NCI-H1436 treated with DMSO at 0.1 percent for 48 hours (cell line): ENCODE data around the gene ATP7A.

Source experiments
- DNase-seq: peaks from one replicate; lab custom pipeline; 2025; lab: John Stamatoyannopoulos, UW

Gene ATP7A

DNA sequence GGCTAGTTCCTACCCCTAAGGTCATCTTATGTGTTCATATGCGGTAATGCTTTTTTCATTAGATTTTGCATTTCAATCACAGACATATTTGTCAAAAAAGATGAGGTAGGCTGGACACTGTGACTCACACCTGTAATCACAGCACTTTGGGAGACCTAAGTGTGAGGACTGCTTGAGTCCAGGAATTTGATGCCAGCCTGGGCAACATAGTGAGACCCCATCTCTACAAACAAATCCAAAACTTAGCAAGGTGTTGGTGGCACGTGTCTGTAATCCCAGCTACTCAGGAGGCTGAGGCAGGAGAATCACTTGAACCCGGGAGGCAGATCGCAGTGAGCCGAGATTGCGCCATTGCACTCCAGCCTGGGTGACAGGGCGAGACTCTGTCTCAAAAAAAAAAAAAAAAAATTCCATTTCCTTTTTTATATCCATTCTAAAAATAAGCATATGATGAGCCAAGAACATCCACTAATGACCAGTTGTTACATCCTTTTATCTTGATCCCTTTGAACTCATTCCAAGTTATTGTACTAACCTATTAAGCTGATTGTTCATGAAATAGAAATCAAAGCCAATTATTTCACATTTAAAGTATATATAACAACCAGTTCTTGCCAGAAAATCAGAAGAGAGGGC lies 35.5 kb downstream of the ATP7A start:
- no peak for DNase-seq

DNA sequence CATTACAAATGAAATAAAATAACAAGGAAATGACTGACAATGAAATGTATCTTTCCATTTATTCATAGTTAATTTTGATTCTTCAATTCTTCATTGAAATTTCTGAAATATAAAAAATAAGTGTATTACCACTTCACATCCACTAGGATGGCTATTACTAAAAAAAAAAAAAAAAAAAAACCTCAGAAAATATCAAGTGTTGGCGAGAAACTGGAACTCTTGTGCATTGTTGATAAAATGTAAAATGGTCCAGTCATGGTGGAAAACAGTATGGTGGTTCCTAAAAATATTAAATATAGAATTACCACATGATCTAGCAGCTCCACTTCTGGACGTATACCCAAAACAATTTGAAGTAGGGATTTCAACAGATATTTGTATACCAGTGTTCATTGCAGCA lies 36.1 kb downstream of the ATP7A start:
- no peak for DNase-seq

DNA sequence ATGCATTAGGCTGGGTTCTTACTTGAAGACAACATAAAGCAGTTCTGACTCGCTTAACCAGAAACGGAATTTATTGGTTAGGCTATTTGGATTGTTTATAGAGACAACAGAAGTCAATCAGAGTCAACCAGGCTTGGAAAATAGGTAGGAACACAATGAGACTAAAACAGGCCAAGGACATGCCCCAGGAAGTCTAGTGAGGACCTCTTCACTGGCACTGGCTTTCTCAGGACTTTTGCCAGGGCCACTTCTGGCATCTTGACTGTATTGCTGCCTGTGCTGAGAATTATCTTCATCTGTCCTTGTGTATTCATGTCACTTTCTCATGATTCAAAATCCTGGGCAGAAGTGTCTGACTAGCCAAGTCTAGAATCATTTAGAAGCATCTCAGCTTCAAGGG lies 39.3 kb downstream of the ATP7A start:
- DNase-seq: no peak

DNA sequence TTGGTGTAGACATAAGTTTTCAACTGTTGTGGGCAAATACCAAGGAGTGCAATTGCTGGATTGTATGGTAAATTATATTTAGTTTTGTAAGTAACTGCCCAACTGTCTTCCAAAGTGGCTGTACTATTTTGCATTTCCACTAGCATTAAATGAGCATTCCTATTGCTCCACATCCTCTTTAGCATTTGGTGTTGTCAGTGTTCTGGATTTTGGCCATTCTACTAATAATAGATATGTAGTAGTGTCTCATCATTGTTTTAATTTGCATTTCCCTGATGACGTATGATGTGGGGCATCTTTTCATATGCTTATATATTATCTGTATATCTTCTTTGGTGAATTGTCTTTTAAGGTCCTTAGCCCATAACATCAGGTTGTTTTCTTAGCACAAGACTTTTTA lies 41.7 kb downstream of the ATP7A start:
- DNase-seq: no peak

DNA sequence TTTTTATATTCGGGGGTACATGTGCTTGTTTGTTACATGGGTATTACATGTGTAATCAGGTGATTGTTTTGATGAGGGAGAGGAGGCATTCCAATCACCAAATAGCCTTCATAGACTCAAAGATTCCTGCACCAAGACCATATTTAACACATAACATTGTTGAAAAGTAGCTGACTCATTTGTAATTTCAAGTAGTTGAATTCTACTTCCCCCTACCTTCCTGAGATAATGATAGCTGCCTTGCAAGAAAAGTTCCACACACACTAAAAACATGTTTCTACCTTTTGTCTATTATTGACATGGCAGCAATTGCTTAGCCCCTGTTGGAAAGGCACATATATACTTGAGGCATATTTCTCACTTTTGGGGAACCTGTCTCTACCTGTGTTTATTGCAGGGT lies 42.8 kb downstream of the ATP7A start:
- no peak for DNase-seq

DNA sequence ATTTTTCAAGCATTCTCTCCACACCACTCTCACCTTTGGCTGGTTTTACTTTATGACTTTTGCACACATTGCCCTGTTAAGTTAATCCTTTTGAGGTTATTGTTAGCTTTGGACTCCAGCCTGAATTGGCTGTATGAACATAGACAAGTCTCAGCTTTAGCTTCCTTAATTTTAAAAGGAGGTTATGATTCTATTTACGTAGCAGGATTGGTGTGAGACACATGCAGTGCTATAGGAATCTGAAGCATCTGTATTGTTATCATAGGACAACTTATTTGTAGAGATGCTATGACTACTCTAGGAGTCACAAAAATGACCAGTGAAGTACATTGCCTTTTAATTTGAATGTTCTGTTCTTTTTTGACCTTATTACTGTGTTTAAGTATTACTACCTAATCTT lies 43.2 kb downstream of the ATP7A start:
- no peak for DNase-seq

DNA sequence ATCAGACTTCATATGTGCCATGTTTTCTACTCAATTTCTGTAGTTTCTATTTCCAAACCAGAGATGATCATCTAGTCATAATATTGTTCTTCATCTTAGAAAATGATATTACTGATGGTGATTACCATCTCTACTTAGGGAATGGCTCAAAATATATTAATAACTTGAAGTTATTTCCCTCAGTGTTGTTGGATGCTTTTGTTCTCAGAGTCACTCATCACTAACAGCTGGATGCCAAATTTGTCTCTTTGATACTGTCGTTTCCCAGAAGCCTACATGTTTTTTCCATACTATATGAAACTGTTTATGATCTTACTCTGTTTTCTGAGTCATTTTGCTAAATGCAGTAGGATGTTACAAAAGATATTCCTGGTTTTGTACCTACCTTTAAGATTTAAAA lies 50.1 kb downstream of the ATP7A start:
- DNase-seq: no peak

DNA sequence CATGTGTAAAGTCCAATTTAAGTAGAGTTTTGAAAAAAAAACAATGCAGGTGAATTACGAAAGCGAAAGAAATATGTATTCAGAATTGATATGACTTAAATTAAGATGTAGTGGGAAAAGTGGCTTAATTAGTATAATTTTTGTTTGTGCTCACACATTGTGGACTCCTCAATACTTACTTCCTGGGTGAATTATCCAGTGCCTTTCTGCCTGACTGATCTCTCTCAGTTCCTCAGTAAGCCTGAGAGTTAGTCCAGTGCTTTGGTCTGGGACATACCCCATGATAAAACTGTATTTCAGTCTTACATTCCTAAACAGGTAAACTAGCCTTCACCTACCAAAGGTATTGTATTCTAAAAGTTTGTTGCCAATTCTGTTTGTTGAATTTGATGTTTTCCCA lies 50.6 kb downstream of the ATP7A start:
- DNase-seq: no peak

DNA sequence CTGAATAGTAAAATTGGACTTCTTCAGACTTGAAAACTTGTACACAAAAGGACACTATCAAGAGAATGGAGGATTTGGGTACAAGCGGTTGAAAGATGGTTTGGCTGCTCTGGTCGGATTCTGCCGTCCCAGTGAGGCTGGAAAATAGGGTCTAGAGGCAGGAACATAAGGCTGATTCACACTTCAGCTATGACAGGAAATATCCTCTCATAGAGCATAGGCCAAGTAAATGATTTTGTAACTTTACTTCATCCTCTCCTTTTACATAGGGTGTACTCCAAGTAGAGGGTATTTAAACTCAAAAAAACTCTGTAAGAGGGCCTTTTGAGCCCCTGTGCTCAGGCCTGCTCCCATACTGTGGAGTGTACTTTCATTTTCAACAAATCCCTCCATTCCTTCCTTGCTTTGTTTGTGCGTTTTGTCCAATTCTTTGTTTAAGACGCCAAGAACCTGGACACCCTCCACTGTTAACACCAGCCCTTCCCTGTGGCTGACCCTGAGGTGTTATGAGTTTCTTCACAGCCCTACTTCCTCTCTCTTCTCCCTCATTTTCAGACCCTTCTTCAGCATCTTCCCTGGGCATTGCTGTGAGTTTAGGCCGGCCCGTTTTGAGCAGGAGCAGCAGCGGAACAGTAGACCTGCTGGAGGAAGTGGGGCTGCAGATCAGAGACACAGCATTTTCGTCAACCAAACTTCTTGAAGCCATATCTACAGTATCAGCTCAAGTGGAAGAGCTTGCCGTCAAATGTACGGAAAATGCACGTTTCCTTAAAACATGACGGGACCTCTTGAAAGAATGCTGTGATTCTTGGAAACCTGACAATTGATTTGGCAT lies 51.8 kb downstream of the ATP7A start:
- no peak for DNase-seq

DNA sequence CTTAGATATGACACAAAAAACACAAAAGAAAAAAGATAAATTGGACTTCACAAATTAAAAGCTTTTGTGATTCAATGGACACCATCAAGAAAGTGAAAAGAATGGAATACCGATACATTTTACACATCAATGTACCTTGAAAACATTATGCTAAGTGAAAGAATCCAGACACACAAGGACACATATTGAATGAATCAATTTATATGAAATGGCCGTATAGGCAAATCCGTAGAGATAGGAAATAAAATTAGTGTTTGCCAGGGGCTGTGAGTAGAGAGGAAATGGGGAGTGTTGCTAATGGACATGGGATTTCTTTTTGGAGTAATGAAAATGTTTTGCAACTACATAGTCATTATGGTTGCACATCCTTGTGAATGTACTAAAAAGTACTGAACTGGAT lies 55.9 kb downstream of the ATP7A start:
- no peak for DNase-seq

DNA sequence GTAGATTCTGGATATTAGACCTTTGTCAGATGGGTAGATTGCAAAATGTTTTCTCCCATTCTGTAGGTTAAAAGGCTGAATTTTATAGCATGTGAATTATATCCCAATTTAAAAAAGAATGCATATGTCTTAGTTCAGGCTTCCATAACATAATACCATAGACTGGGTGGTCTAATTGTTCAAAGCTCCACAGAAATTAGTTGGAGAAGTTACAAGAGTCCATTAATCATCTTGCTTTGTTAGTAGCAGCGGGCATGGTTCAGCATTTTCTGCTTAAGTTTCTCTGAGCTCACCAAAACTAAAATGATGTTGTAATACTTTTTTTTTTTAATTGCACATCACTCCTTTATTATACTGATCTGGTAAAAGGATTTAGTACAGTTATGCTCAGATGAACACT lies 57.1 kb downstream of the ATP7A start:
- no peak for DNase-seq

DNA sequence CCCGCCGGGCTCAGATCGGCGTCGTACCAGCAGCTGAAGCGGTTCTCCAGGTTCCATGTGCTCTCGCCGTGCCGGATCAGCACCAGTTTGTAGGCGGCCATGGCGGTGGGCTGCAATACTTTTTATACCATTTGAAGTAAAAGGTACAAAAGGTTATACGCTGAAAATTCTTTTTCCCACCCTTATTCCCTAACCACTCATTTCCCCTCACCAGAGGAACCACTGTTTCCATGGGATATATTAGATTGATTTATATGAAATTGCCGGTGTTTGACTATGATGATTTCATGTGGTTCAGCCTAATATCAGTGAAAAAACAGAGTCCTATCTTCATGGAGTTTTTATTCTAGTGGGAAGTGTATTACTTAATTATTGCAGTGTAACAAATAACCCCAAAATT lies 59.0 kb downstream of the ATP7A start, which contains the start of gene PGAM4:
PGAM4 (minus strand) TSS at position 101 of the 400 bp plus-strand sequence; CDS start at position 101, 0 bp downstream.
- no peak for DNase-seq

DNA sequence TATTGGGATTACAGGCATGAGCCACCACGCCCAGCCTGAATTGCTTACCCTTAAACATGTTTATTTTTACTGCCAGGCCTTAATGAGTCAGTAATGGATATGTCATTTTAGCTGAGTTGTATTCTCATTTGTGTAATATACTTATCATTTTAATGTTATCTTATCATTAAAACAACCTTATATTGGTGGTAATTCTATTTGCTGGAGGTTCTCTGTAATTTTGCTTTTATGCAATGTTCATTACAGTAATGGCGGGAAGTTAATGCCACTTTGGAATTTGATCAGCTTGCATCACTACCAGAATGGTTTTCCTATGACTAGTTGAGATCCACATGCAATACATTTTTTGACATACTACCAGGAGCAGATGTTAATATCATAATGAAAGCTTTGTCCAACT lies 65.3 kb downstream of the ATP7A start:
- no peak for DNase-seq

DNA sequence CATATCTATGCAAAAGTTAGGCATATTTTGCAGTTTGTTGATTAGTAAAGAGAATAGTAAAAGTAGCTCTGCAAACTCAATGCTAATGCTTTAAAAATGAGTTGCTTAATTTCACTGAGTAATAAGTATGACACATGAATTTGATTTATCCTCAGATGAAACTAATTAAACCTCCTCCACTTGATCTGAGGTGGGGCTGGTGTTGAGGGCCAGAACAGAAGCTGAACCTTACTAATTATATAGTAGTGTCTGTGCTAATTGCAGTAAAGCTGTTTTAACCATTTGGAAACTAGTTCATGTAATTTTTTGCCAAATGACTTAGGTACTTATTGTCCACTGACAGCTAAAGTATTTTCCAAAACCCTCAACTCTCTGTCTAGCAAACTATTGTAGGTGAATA lies 66.6 kb downstream of the ATP7A start:
- DNase-seq: no peak

DNA sequence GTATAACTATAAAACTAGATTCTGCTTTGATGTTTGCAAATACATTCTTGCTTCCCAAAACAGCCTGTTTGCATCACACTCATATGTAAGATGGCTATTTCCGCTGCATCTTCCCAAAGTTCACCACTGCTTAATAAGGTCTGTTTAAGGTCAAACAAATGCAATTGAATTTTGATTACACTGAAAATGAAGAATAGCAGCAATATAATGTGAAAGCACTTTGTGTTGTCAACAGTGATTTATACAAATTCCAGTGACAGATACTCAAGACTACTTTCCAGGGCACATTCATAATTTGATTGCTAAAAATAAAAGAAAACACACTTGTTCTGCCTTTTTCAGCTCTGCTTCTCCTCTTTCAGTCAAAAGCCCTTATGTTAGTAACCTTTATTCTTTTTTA lies 67.0 kb downstream of the ATP7A start:
- no peak for DNase-seq

DNA sequence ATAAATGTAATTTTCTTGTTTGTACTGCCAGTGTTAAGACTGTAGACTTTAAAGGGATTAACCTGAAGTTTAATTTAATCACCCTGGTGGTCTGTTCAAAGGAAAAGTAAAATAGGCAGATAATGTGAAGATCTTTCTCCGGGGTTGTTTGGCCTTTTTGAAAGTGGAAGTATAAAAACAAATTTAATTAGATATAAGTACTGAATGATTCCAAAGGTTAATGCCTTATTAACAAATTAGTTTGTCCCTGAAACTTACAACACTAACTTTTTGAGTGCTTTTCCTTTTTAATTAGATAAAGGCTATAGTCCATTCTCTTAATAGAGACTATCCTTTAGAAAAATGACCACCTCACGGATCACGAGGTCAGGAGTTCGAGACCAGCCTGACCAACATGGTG lies 69.4 kb downstream of the ATP7A start:
- DNase-seq: no peak

DNA sequence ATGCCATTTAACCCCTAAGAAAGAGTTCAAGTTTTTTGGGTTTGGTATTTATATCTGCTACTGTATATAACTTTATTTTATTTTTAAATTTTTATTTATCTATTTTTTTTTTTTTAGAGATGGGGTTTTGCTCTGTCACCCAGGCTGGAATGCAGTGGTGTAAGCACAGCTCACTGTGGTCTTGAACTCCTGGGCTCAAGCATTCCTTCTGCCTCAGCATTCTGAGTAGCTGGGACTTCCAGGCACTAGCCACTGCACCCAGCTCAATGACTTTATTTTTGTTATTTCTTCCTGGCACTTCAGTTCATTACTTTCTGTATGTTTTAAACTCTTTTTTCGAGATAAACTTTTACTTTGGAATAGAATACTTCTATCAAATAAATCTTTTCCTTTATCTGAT lies 101.4 kb downstream of the ATP7A start:
- DNase-seq: no peak

DNA sequence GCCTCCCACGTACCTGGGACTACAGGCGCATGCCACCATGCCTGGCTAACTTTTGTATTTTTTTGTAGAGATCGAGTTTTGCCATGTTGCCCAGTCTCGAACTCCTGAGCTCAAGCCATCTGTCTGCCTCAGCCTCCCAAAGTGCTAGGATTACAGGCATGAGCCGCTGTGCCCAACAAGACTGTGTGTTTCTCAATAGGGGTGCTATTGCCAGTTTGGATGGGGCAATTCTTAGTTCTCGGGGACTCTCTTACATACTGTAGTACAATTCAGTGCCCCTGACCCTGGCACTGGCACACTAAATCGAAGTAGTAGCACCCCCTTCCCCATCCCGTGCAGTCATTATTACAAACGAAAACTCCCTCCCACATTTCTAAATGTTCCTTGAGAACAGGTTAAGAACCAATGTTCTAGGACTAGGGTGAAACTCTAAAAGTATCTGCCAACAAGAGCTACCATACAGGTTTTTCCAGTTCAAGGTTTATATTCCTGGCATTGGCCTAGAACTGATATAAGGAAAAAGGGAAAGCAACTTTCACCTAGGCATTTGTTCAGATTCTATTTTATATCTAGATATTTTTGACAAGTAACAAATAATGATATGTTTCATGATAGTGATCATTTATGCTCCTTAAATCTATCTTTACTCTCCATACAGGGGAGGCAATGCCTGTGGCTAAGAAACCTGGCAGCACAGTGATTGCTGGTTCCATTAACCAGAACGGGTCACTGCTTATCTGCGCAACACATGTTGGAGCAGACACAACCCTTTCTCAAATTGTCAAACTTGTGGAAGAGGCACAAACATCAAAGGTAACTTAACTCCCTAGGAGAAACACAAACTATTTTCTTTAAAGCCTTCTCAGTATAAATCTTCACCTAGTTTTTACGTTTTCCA lies 109.3 kb downstream of the ATP7A start:
- DNase-seq: no peak

DNA sequence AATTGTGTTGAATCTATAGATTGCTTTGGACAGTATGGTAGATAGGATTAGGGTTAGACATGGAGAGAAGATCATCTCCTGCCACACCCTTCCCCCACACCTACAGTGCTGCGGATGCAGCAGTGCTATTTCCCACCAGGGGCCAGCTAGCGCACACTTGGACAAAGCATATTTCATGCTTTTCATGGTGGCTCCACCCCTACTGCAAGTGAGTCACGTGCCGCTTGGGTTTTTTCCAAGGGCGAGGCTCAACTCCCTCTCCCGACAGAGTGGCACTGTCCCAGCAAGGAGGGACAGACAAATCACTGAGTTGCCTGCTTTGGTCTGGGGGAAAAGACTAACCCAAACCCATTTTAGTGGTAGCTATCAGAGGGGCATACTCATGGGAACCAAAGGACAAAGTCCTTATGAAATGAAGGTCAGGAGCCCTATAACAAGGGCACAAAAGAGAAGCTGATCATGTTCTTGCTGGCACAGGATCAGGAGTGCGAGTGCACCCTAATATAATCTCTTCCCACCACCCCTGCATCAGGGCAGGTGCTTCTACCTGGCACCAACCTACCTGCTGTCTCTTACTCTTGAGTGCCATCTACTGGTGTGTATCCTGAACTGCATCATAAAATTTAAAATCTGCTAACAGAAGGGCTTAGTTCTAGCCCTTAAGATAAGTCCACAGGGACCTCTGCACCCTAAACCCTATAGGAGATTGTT lies 114.0 kb downstream of the ATP7A start:
- no peak for DNase-seq

DNA sequence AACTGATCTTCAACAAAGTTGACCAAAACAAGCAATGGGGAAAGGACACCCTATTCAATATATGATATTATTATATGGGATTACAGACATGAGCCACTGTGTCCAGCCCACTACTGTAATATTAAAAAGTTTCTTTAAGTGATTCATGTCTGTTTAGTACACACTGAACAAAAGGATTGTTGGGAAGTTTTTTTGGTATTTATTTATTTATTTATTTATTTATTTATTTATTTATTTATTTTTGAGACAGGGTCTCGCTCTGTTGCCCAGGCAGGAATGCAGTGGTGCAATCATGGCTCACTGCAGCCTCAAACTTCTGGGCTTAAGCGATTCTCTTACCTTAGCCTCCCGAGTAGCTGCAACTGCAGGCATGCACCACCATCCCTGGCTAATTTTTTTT lies 117.3 kb downstream of the ATP7A start:
- DNase-seq: no peak

DNA sequence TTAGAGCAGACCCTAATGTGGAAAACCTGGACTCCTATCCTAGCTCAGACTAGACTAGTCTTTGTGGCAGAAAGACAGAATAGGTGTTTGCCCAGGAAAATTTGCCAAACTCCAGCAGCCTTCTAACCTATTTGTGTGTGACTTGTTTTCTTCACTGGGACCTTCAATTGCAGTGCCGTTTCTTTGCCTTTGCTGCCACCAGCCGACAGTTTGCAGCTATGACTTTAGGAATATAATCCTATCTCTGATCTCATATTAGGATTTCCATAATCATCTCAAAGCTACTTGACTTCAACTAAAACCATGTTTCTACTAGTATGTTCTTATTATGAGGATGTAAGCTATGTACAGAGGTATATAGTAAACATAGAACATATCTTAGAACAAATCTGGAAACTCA lies 119.2 kb downstream of the ATP7A start:
- no peak for DNase-seq

DNA sequence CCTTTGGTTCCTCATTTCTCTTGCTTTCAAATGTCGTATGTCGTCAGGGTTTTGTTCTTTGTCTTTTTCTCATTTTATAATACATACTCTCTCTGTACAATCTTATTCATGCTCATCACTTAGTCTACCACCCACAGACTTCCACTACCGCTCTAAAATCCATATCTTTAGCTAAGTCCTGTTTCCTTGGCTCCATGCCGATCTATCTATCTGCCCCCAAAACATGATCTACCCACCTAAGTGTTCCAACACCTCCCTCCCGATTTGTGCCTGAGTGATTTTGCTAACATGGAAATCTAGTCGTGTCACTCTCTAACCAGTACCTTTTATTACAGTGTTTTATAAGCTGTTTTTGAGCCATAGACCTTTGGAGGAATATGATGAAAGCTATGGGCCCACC lies 124.6 kb downstream of the ATP7A start:
- no peak for DNase-seq
